Activated CD4-positive, alpha-beta T cell treated with anti-CD3 and anti-CD28 coated beads, Interleukin-2, amount 50 U/mL, for 16 hours (primary cell): ENCODE results near the gene ANO3.

Source experiments
- DNase-seq: peaks from one replicate; pipeline ENCODE4 v3.0.0-alpha.2; 2020

Gene ANO3

GRCh38 chr11:26365284-26365683, 33.4 kb downstream of the ANO3 start:
- DNase-seq, result no peak

- DNase-seq, result no peak
These were observed 45.7 kb downstream of the ANO3 start for GRCh38 chr11:26377619-26378018.

GRCh38 chr11:26399336-26399735, 67.4 kb downstream of the ANO3 start:
- no peak for DNase-seq

GRCh38 chr11:26410706-26411366, 78.9 kb downstream of the ANO3 start:
- no peak for DNase-seq

GRCh38 chr11:26412955-26413354, 81.0 kb downstream of the ANO3 start:
- no peak for DNase-seq

GRCh38 chr11:26418386-26418912, 86.5 kb downstream of the ANO3 start:
- DNase-seq, result no peak

GRCh38 chr11:26420331-26420730, 88.4 kb downstream of the ANO3 start:
- no peak for DNase-seq

GRCh38 chr11:26424255-26424654, 92.3 kb downstream of the ANO3 start:
- DNase-seq, result no peak

- DNase-seq, result no peak
These were observed 107.9 kb downstream of the ANO3 start for GRCh38 chr11:26439854-26440253.

- DNase-seq, result no peak
These were observed 110.2 kb downstream of the ANO3 start for GRCh38 chr11:26442131-26442530.

- no peak for DNase-seq
These were observed 111.7 kb downstream of the ANO3 start for GRCh38 chr11:26443617-26444016.

GRCh38 chr11:26457636-26458035, 125.7 kb downstream of the ANO3 start:
- DNase-seq, result no peak

- no peak for DNase-seq
These were observed 133.3 kb downstream of the ANO3 start for GRCh38 chr11:26465274-26465673.

- DNase-seq, result no peak
These were observed 135.6 kb downstream of the ANO3 start for GRCh38 chr11:26467506-26467905.

GRCh38 chr11:26470992-26471391, 139.1 kb downstream of the ANO3 start:
- no peak for DNase-seq

- no peak for DNase-seq
These were observed 141.6 kb downstream of the ANO3 start for GRCh38 chr11:26473216-26474194.

- no peak for DNase-seq
These were observed 142.5 kb downstream of the ANO3 start for GRCh38 chr11:26474401-26474800.

GRCh38 chr11:26477396-26477795, 145.5 kb downstream of the ANO3 start:
- DNase-seq, result no peak

- no peak for DNase-seq
These were observed 146.8 kb downstream of the ANO3 start for GRCh38 chr11:26478710-26479109.

GRCh38 chr11:26480041-26480440, 148.1 kb downstream of the ANO3 start:
- DNase-seq, result no peak

- no peak for DNase-seq
These were observed 151.2 kb downstream of the ANO3 start for GRCh38 chr11:26483108-26483507.

- DNase-seq, result no peak
These were observed 158.6 kb downstream of the ANO3 start for GRCh38 chr11:26490546-26490945.

- DNase-seq, result no peak
These were observed 161.7 kb downstream of the ANO3 start for GRCh38 chr11:26493616-26494015.

GRCh38 chr11:26507229-26507628, 175.3 kb downstream of the ANO3 start:
- DNase-seq, result no peak
